Measurements from ENCODE around the gene UBE2E2.

UBE2E2 gene

DNA sequence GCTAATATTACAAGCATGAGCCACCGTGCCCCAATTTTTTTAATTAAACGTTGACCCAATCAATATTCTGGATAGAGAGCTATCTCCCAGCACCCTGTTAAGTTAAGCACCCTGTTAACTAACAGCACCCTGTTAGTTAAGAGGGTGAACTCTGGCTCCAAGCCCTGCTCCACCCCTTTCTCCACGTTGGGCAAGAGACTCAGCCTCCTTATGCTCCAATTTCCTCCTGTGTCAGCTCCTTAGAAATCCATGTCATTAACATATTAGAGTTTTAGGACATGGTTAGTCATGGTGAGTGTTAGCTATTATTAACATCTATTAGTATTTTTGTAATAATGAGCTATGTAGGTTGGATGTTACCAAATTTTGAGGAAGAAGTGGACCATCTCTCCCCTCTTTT, 385.4 kb downstream of the UBE2E2 start:
- no peak for TF ChIP-seq CTCF (conservative IDR thresholded peaks at IDR 0.05; ENCODE audit: low read length)
- no peak for TF ChIP-seq EZH2phosphoT487 (IDR thresholded peaks at IDR 0.05; ENCODE audit: borderline replicate concordance)

DNA sequence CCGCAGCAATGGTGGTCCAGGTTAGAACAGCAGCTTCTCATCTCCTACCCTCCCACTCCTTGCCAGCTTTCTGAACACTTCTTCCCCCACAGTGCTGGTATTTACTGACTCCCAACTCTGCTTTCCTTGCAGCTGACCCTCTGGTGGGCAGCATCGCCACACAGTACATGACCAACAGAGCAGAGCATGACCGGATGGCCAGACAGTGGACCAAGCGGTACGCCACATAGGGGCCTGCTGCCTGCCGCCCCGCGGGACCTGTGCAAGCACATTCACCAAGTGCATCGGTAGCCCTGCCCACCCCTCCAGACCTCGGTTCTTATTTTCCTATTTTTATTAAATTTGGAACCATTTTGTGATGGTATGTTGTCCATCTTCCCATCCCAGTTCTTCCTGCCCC, 386.5 kb downstream of the UBE2E2 start:
- Histone ChIP-seq H3K9ac (ENCODE audit: low read depth, low read length, poor library complexity, severe bottlenecking) (no peak overlapping the region), H4K20me1 (ENCODE audit: insufficient read depth, low read length, poor library complexity, severe bottlenecking) (no peaks in the 10 kb centered on the region), H3K79me2 (ENCODE audit: insufficient read depth, low read length) (no peaks in the 10 kb centered on the region), H3K27me3 (ENCODE audit: insufficient read depth, low read length, poor library complexity, severe bottlenecking) (no peaks in the 10 kb centered on the region), H2AFZ (ENCODE audit: low read length) (no peak overlapping the region), H3K9me2 (replicated peaks; ENCODE audit: low read depth, low read length) (no peaks in the 10 kb centered on the region), H3K36me3 (ENCODE audit: insufficient read depth, low read length) (no peaks in the 10 kb centered on the region), H3K9me3 (ENCODE audit: insufficient read depth, low read depth, low read length) (no peaks in the 10 kb centered on the region), H3F3A (ENCODE audit: low read depth) (no peaks in the 10 kb centered on the region), H3K4me1 (ENCODE audit: insufficient read depth, low read length, poor library complexity, severe bottlenecking) (peaks cover 18% of the 10 kb centered on the region), H3K4me3 (ENCODE audit: low read length, poor library complexity, severe bottlenecking) (no peak overlapping the region), H3K4me2 (ENCODE audit: low read depth, low read length, poor library complexity, severe bottlenecking) (no peak overlapping the region)
- TF ChIP-seq CTCF (conservative IDR thresholded peaks at IDR 0.05; ENCODE audit: low read length) (no peak), EZH2phosphoT487 (IDR thresholded peaks at IDR 0.05; ENCODE audit: borderline replicate concordance) (no peak)

More for the DNA sequence above, 385.4 kb downstream of the UBE2E2 start:
- peaks cover 7% of the 10 kb centered on the region for H3K4me1 ChIP-seq (ENCODE audit: insufficient read depth, low read length, poor library complexity, severe bottlenecking)
- H3K9ac ChIP-seq (ENCODE audit: low read depth, low read length, poor library complexity, severe bottlenecking) = no peak overlapping the region
- no peak overlapping the region for H3K4me3 ChIP-seq (ENCODE audit: low read length, poor library complexity, severe bottlenecking)
- H3K4me2 ChIP-seq (ENCODE audit: low read depth, low read length, poor library complexity, severe bottlenecking) = no peak overlapping the region
- no peaks in the 10 kb centered on the region for H3K9me3 ChIP-seq (ENCODE audit: insufficient read depth, low read depth, low read length)
- H4K20me1 ChIP-seq (ENCODE audit: insufficient read depth, low read length, poor library complexity, severe bottlenecking) = no peaks in the 10 kb centered on the region
- H3K36me3 ChIP-seq (ENCODE audit: insufficient read depth, low read length) = no peaks in the 10 kb centered on the region
- no peaks in the 10 kb centered on the region for H3K9me2 ChIP-seq (replicated peaks; ENCODE audit: low read depth, low read length)
- H3F3A ChIP-seq (ENCODE audit: low read depth) = no peaks in the 10 kb centered on the region
- H3K27me3 ChIP-seq (ENCODE audit: insufficient read depth, low read length, poor library complexity, severe bottlenecking) = no peaks in the 10 kb centered on the region
- H2AFZ ChIP-seq (ENCODE audit: low read length) = no peak overlapping the region
- no peaks in the 10 kb centered on the region for H3K79me2 ChIP-seq (ENCODE audit: insufficient read depth, low read length)

DNA sequence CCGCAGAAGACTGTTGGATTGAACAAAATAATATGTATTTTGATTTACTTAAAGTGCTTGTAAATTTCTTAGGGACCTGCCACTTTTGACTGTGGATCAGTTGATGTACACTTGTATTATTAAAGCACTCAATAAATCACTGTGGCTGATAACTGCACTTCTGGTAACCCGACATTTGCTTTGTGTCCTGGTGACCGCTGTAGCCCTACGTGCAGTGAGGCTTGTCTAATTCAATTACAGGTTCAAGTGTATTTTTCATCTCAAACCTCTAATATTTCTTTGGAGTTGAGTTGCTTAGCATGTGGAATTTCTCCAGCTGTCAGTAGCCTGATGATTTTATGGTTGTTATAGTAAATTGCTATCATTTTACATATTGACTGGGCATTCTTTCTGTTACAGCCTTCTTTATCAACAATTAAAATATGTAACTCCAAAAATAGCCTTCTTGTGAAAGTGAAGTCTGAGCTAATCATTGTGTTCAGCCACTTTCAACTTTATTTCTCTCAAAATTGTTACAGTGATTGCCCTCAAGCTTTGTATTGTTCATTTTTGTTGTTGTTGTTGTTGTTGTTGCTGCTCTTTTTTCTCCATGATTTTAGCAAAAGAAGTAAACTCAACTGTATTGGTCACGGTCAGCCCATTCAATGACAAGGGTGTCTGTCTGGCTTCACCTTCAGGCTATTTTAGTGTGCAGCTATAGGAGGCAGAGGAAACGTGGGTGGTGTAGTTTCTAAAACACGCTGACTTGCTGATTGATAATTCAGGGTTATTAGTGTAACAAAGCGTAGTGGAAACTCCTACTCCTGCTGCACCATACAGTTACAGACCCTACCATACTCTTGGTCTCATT, 387.5 kb downstream of the UBE2E2 start:
- no peak overlapping the region for H3K4me3 ChIP-seq (ENCODE audit: low read length, poor library complexity, severe bottlenecking)
- no peak overlapping the region for H2AFZ ChIP-seq (ENCODE audit: low read length)
- H3K9ac ChIP-seq (ENCODE audit: low read depth, low read length, poor library complexity, severe bottlenecking) = no peak overlapping the region
- no peaks in the 10 kb centered on the region for H4K20me1 ChIP-seq (ENCODE audit: insufficient read depth, low read length, poor library complexity, severe bottlenecking)
- H3K27me3 ChIP-seq (ENCODE audit: insufficient read depth, low read length, poor library complexity, severe bottlenecking) = no peaks in the 10 kb centered on the region
- no peaks in the 10 kb centered on the region for H3K36me3 ChIP-seq (ENCODE audit: insufficient read depth, low read length)
- no peaks in the 10 kb centered on the region for H3K79me2 ChIP-seq (ENCODE audit: insufficient read depth, low read length)
- no peak overlapping the region for H3K4me2 ChIP-seq (ENCODE audit: low read depth, low read length, poor library complexity, severe bottlenecking)
- H3K9me2 ChIP-seq (replicated peaks; ENCODE audit: low read depth, low read length) = no peaks in the 10 kb centered on the region
- H3K9me3 ChIP-seq (ENCODE audit: insufficient read depth, low read depth, low read length) = no peaks in the 10 kb centered on the region
- peaks cover 27% of the 10 kb centered on the region for H3K4me1 ChIP-seq (ENCODE audit: insufficient read depth, low read length, poor library complexity, severe bottlenecking)
- TF ChIP-seq CTCF (conservative IDR thresholded peaks at IDR 0.05; ENCODE audit: low read length) (no peak), EZH2phosphoT487 (IDR thresholded peaks at IDR 0.05; ENCODE audit: borderline replicate concordance) (no peak)
- no peaks in the 10 kb centered on the region for H3F3A ChIP-seq (ENCODE audit: low read depth)
